RWPE2 (cell line): ENCODE measurements around the gene CEP41.

Experiments used
- ATAC-seq: fragments of 200-7000 bp; cut with Tn5 transposase; 3 replicates; pipeline ENCODE4 v1.9.1; 2021; ENCODE audit warnings: low read depth
- DNase-seq: peaks from one replicate; pipeline ENCODE4 v3.0.0-alpha.2; 2020; ENCODE audit warnings: low spot score
- H3K27ac ChIP-seq: fragments of 450-650 bp; 2 replicates; pipeline ENCODE4 v1.5.1; 2017; ENCODE audit warnings: mild to moderate bottlenecking; ENCODE audit not compliant: poor library complexity, severe bottlenecking
- H3K27me3 ChIP-seq: fragments of 250-450 bp; sonication (Bioruptor Pico); 2 replicates; pipeline ENCODE4 v1.5.1; 2021; ENCODE audit warnings: mild to moderate bottlenecking, moderate library complexity; ENCODE audit not compliant: insufficient read depth, poor library complexity, severe bottlenecking
- H3K36me3 ChIP-seq: fragments of 250-450 bp; sonication (Bioruptor Pico); 2 replicates; pipeline ENCODE4 v1.5.1; 2020; ENCODE audit warnings: low read depth, mild to moderate bottlenecking, moderate library complexity
- H3K4me1 ChIP-seq: fragments of 250-450 bp; sonication (Bioruptor Pico); 2 replicates; pipeline ENCODE4 v1.5.1; 2021; ENCODE audit warnings: mild to moderate bottlenecking, moderate library complexity; ENCODE audit not compliant: insufficient read depth, poor library complexity, severe bottlenecking
- H3K4me3 ChIP-seq: fragments of 250-450 bp; sonication (Bioruptor Pico); 2 replicates; pipeline ENCODE4 v1.5.1; 2021; ENCODE audit warnings: mild to moderate bottlenecking, moderate library complexity; ENCODE audit not compliant: severe bottlenecking
- H3K9me3 ChIP-seq: fragments of 250-450 bp; sonication (Bioruptor Pico); 2 replicates; pipeline ENCODE4 v1.5.1; 2021; ENCODE audit warnings: mild to moderate bottlenecking, moderate library complexity; ENCODE audit not compliant: severe bottlenecking
- CTCF ChIP-seq: fragments of 450-650 bp; IDR thresholded peaks from one replicate; pipeline ENCODE4 v1.5.1; 2017; ENCODE audit warnings: mild to moderate bottlenecking, moderate library complexity; ENCODE audit not compliant: poor library complexity, severe bottlenecking

Gene CEP41

GRCh38 chr7:130435311-130435854 lies 5.4 kb downstream of the CEP41 start:
- ATAC-seq = no peak
- H3K27ac ChIP-seq = no peak overlapping the region

GRCh38 chr7:130433301-130433700 lies 7.5 kb downstream of the CEP41 start:
- no peaks in the 10 kb centered on the region for H3K36me3 ChIP-seq
- H3K9me3 ChIP-seq = no peaks in the 10 kb centered on the region
- TF ChIP-seq CTCF = no peak
- H3K27ac ChIP-seq = peak overlapping the region; percentile 46
- H3K4me3 ChIP-seq = no peak overlapping the region
- ATAC-seq = no peak
- H3K27me3 ChIP-seq = no peaks in the 10 kb centered on the region
- DNase-seq = no peak
- peaks cover 46% of the 10 kb centered on the region for H3K4me1 ChIP-seq

More at GRCh38 chr7:130435311-130435854, 5.4 kb downstream of the CEP41 start:
- H3K36me3 ChIP-seq = no peaks in the 10 kb centered on the region
- no peak for TF ChIP-seq CTCF
- DNase-seq = no peak
- no peaks in the 10 kb centered on the region for H3K9me3 ChIP-seq
- peaks cover 49% of the 10 kb centered on the region for H3K4me1 ChIP-seq
- no peaks in the 10 kb centered on the region for H3K27me3 ChIP-seq
- no peak overlapping the region for H3K4me3 ChIP-seq

GRCh38 chr7:130432886-130433285 lies 7.9 kb downstream of the CEP41 start:
- peak overlapping the region; percentile 46 for H3K27ac ChIP-seq
- H3K4me1 ChIP-seq = peaks cover 46% of the 10 kb centered on the region
- H3K36me3 ChIP-seq = no peaks in the 10 kb centered on the region
- TF ChIP-seq CTCF = no peak
- no peaks in the 10 kb centered on the region for H3K9me3 ChIP-seq
- DNase-seq (no peak), ATAC-seq (peak; percentile 89)
- no peaks in the 10 kb centered on the region for H3K27me3 ChIP-seq
- no peak overlapping the region for H3K4me3 ChIP-seq

GRCh38 chr7:130430841-130431666 lies 9.8 kb downstream of the CEP41 start:
- no peaks in the 10 kb centered on the region for H3K27me3 ChIP-seq
- H3K9me3 ChIP-seq = no peaks in the 10 kb centered on the region
- ATAC-seq (0 out of 3 replicates have a peak, but pooled peaks have one; percentile 35), DNase-seq (no peak)
- TF ChIP-seq CTCF = no peak
- H3K36me3 ChIP-seq = 0 out of 2 replicates have a peak, but pooled peaks cover 5% of the 10 kb centered on the region
- peak overlapping the region; percentile 15 for H3K27ac ChIP-seq
- no peak overlapping the region for H3K4me3 ChIP-seq
- H3K4me1 ChIP-seq = peaks cover 46% of the 10 kb centered on the region

GRCh38 chr7:130430115-130430514 lies 10.7 kb downstream of the CEP41 start:
- TF ChIP-seq CTCF = no peak
- Histone ChIP-seq H3K4me3 (no peak overlapping the region), H3K4me1 (peaks cover 37% of the 10 kb centered on the region), H3K27me3 (no peaks in the 10 kb centered on the region), H3K36me3 (0 out of 2 replicates have a peak, but pooled peaks cover 5% of the 10 kb centered on the region), H3K9me3 (no peaks in the 10 kb centered on the region), H3K27ac (peak overlapping the region; percentile 15)
- ATAC-seq (no peak), DNase-seq (no peak)
